Naive thymus-derived CD8-positive, alpha-beta T cell (primary cell): ENCODE results near the gene HADH. TPM values are rescaled to one million over a fixed set of nuclear protein-coding genes. Genes with fewer than 3 reads are reported as not detected.

Experiments used
- ATAC-seq, 2 donors: fragments of 150-1000 bp; cut with Tn5 transposase in 1 of 2; sonication (Bioruptor Pico), chemical (Tn5 transposase) in 1 of 2; 1 replicate in 1 of 2; 2 replicates in 1 of 2; pipeline ENCODE4 v1.10.0; 2021; ENCODE audit warnings: mild to moderate bottlenecking in 2 of 2, moderate library complexity in 2 of 2
- POLR2A ChIA-PET: fragments of 350-600 bp; sonication (Branson Sonifier 250); formaldehyde crosslinking; loops from one replicate; lab custom pipeline; 2021; ENCODE audit warnings: antibody characterized with exemption; lab: Charles Lee
- DNase-seq, 10 donors: peaks; one replicate each; pipeline versions ENCODE4 v3.0.0 to v3.0.0-alpha.2; 2020 to 2022
- H3K27ac Mint-ChIP-seq, 10 donors: one replicate each; pipeline ENCODE4 v1.8.0; 2020 to 2022; ENCODE audit warnings: mild to moderate bottlenecking in 10 of 10, mixed read lengths in 10 of 10, moderate library complexity in 4 of 10, inconsistent platforms in 1 of 10
- H3K27me3 Mint-ChIP-seq, 5 donors: one replicate each; pipeline ENCODE4 v1.8.0; 2021 to 2022; ENCODE audit warnings: mixed read lengths in 5 of 5
- H3K36me3 Mint-ChIP-seq, 3 donors: one replicate each; pipeline ENCODE4 v1.8.0; 2020 to 2022; ENCODE audit warnings: mixed read lengths in 3 of 3, mild to moderate bottlenecking in 2 of 3, inconsistent platforms in 1 of 3
- H3K4me1 Mint-ChIP-seq, 4 donors: one replicate each; pipeline ENCODE4 v1.8.0; 2021 to 2022; ENCODE audit warnings: mixed read lengths in 4 of 4
- H3K4me3 Mint-ChIP-seq, 10 donors: one replicate each; pipeline ENCODE4 v1.8.0; 2020 to 2022; ENCODE audit warnings: mild to moderate bottlenecking in 10 of 10, mixed read lengths in 10 of 10, moderate library complexity in 6 of 10, inconsistent platforms in 1 of 10
- H3K9me3 Mint-ChIP-seq, 9 donors: one replicate each; pipeline ENCODE4 v1.8.0; 2020 to 2022; ENCODE audit warnings: mixed read lengths in 9 of 9, mild to moderate bottlenecking in 3 of 9, inconsistent platforms in 1 of 9, moderate library complexity in 1 of 9
- polyA plus RNA-seq, 3 donors: library from polyadenylated mRNA; unstranded; fragments of 300-500 nt; fragmentation: Illumina TruSeq; gene quantifications; one replicate each; pipeline ENCODE4 v1.2.3, GENCODE V29; 2021
- total RNA-seq, 8 experiments: library from RNA in 2 of 8; stranded (reverse) in 2 of 8; gene quantifications; one replicate each; pipeline ENCODE4 v1.2.3 and lab custom pipeline; 2021 to 2026

The HADH gene
- total and polyA plus RNA-seq, 5 experiments from 2014 or later, result 22.5 to 42.2 (median 36.0) TPM

DNA sequence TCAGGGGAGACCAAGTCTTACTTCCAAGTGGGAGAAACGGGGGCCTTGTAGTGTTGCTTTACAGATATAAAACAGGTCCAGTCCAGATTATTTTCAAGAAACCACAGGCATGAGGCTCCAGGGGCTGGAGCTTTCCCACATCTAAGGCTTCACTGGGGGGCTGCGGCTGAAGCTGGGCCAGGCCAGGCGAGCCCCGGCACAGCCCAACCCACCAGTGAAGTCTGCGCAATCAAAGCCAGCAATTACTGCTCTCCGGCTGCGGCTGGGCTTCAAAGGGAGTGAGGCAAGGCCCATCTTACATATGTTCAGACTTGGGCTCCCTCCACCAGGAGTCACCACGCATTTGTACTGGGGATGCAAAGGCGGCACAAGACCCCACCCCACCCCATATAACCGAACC, 61.7 kb downstream of the HADH start:
- H3K27ac Mint-ChIP-seq, result peak overlapping the region; percentile 93 to 99 (median 98)
- H3K9me3 Mint-ChIP-seq, result peaks cover 0 to 2% (median 0%) of the 10 kb centered on the region in 9 donors
- peaks cover 5 to 95% (median 35%) of the 10 kb centered on the region in 3 donors for H3K36me3 Mint-ChIP-seq
- H3K4me1 Mint-ChIP-seq, result peaks cover 57 to 92% (median 86%) of the 10 kb centered on the region in 4 donors
- H3K4me3 Mint-ChIP-seq, result peak overlapping the region; percentile 26 to 90 (median 70)
- POLR2A ChIA-PET, result interaction anchor here (0.8 to 2.8 kb wide), 9 partner anchors 8 to 88 kb away, joined by 3 to 17 read pairs (median 4); no protein-coding TSS in a partner anchor
- peak in 7 of 10 donors; percentile 39 to 72 (median 42) for DNase-seq
- H3K27me3 Mint-ChIP-seq, result no peaks in the 10 kb centered on the region
- ATAC-seq, result peak; percentile 41 to 46

DNA sequence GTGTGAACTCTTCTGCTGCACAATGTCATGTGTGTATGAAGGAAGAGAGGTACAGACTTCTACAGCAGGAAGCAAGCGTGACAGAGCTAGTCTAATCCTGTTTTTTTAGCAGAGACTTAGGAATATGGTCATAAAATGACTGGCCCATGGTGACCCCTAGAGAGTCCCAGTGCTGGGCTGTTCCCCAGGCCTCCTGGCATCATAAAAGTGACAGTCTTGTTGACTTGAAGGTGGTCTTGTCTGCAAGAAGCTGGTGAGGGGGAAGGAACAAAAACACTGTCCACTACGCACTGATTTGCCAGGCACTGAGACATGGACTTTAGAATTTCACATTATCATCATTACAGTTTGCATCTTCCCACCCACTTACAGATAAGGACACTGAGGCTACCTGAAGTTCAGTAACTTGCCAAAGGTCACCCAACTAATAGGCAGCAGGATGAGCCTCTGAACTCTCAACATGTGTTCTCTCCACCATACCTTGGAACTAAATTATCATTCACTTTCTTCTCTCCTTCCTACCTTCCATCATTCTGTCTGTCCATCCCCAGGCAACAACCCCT, 63.0 kb downstream of the HADH start:
- H3K36me3 Mint-ChIP-seq, result peaks cover 0 to 95% (median 31%) of the 10 kb centered on the region in 3 donors
- H3K27me3 Mint-ChIP-seq, result no peaks in the 10 kb centered on the region
- ATAC-seq (no peak), DNase-seq (no peak)
- H3K9me3 Mint-ChIP-seq, result peaks cover 0 to 2% (median 0%) of the 10 kb centered on the region in 9 donors
- H3K27ac Mint-ChIP-seq, result peak overlapping the region; percentile 93 to 99 (median 98)
- peaks cover 57 to 96% (median 92%) of the 10 kb centered on the region in 4 donors for H3K4me1 Mint-ChIP-seq
- H3K4me3 Mint-ChIP-seq, result peak overlapping the region in 8 of 10 donors; percentile 17 to 89 (median 56)
- POLR2A ChIA-PET, result interaction anchor here (0.5 to 3.1 kb wide), 14 partner anchors 8 to 257 kb away, joined by 3 to 17 read pairs (median 4); no protein-coding TSS in a partner anchor

DNA sequence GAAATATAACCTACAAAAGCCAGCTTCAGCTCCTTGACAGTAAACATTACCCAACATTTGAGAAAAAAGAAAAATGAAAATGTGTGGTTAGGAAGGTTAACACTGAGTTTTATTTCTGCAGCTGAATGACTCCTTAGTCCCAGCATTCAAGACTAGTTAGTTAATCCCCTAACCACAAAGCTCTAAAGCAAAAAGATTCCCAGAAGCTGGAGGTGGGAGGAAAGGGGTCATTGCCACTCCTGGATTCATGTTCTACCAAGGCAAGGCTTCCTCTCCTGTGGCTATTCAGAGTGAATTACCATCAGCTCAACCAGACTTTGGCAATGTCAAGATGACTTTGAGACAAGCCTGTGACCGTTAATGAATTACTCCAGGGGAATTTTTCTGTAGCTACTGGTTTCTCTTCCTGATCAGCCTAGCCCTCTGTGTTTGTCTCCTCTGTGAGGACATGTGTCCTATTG, 63.6 kb downstream of the HADH start:
- DNase-seq, result no peak
- H3K4me3 Mint-ChIP-seq, result peak overlapping the region; percentile 5 to 89 (median 58)
- POLR2A ChIA-PET, result interaction anchor here (0.5 to 3.1 kb wide), 10 partner anchors 7 to 256 kb away, joined by 3 to 17 read pairs (median 5); no protein-coding TSS in a partner anchor
- peak overlapping the region; percentile 93 to 99 (median 98) for H3K27ac Mint-ChIP-seq
- peaks cover 0 to 2% (median 0%) of the 10 kb centered on the region in 9 donors for H3K9me3 Mint-ChIP-seq
- H3K4me1 Mint-ChIP-seq, result peaks cover 57 to 97% (median 92%) of the 10 kb centered on the region in 4 donors
- ATAC-seq, result no peak
- no peaks in the 10 kb centered on the region for H3K27me3 Mint-ChIP-seq
- peaks cover 0 to 93% (median 28%) of the 10 kb centered on the region in 3 donors for H3K36me3 Mint-ChIP-seq

DNA sequence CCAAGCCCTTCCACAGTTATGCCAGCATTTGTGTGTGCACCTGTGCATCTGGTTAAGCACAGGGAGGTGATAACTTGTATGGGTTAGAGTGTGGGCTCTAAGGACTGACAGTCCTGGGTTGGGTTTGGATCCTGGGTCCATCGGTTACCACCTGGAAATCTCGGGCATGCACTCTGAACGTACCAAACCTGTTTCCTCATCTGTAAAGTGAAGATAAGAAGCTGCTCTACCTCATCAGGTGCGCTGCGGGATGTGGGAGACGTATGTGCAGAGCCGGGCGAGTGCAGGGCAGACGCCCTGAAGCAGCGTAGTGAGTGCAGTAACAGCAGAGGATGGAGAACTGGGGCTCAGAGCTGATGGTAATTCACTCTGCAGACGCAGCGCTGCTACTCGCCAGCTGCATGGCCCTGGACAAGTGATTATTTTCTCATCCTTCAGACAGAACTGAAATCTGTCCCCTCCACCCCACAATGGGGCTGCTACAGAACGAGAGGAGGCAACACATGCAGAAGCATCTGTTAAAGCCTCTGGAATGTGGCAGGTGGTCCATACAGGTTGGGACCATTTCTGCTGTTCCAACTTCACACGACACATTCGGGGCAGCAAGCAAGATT, 64.4 kb downstream of the HADH start:
- ATAC-seq (peak; percentile 24 to 67), DNase-seq (peak in 5 of 10 donors; percentile 48 to 73 (median 54))
- no peaks in the 10 kb centered on the region for H3K27me3 Mint-ChIP-seq
- POLR2A ChIA-PET, result interaction anchor here (0.6 to 3.1 kb wide), 12 partner anchors 8 to 142 kb away, joined by 3 to 17 read pairs (median 6); no protein-coding TSS in a partner anchor
- peaks cover 57 to 97% (median 94%) of the 10 kb centered on the region in 4 donors for H3K4me1 Mint-ChIP-seq
- H3K9me3 Mint-ChIP-seq, result peaks cover 0 to 2% (median 0%) of the 10 kb centered on the region in 9 donors
- peaks cover 0 to 93% (median 22%) of the 10 kb centered on the region in 3 donors for H3K36me3 Mint-ChIP-seq
- H3K27ac Mint-ChIP-seq, result peak overlapping the region; percentile 93 to 99 (median 98)
- peak overlapping the region; percentile 16 to 89 (median 58) for H3K4me3 Mint-ChIP-seq

DNA sequence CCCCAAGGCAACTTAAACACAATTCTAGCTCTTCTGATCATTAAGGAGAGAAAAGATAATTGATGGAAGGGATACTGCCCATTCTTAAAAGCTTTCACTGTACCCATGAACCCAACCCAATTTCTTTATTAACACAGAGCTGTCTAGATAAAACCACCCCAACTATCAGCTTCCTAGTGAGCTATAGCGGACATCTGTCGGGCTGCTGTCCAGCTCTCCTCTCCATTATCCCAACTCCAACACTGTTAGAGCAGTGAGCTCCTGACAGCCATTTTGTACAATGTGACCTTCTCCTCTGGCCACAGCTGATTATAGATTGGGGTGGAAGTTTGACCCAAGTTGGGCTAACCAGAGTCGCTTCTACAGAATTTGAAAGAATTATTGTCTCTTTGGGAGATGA, 66.1 kb downstream of the HADH start:
- H3K27me3 Mint-ChIP-seq, result no peaks in the 10 kb centered on the region
- peak overlapping the region in 5 of 10 donors; percentile 5 to 39 (median 21) for H3K4me3 Mint-ChIP-seq
- peak overlapping the region; percentile 86 to 98 (median 95) for H3K27ac Mint-ChIP-seq
- POLR2A ChIA-PET, result interaction anchor here (0.6 to 3.1 kb wide), 8 partner anchors 9 to 71 kb away, joined by 3 to 16 read pairs (median 4); no protein-coding TSS in a partner anchor
- H3K36me3 Mint-ChIP-seq, result peaks cover 0 to 97% (median 30%) of the 10 kb centered on the region in 3 donors
- no peak for DNase-seq
- no peak for ATAC-seq
- peaks cover 54 to 97% (median 93%) of the 10 kb centered on the region in 4 donors for H3K4me1 Mint-ChIP-seq
- peaks cover 0 to 2% (median 0%) of the 10 kb centered on the region in 9 donors for H3K9me3 Mint-ChIP-seq

DNA sequence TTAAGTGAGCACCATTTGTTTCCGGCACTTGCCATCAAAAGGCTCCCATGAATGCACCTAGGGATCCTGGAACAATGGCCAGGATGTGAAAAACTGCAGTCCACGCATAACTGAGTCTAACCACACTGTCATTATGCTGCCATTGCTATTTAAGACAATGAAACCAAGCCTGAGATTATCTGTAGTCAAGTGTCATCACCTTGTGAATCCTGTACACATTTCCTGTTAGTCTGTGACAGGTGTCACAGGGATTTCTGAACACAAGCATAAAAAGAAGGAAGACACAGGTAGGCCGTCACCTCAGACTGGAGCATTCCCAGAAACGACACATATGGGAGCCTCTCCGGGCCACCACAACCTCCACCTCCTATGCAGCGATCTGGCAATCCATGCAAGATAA, 66.7 kb downstream of the HADH start:
- Mint-ChIP-seq H3K9me3 (peaks cover 0 to 2% (median 0%) of the 10 kb centered on the region in 9 donors), H3K27ac (peak overlapping the region; percentile 80 to 98 (median 94)), H3K36me3 (peaks cover 0 to 97% (median 27%) of the 10 kb centered on the region in 3 donors), H3K4me1 (peaks cover 51 to 96% (median 92%) of the 10 kb centered on the region in 4 donors), H3K27me3 (no peaks in the 10 kb centered on the region), H3K4me3 (peak overlapping the region in 5 of 10 donors; percentile 1 to 76 (median 13))
- POLR2A ChIA-PET, result interaction anchor here (0.6 to 2.8 kb wide), 8 partner anchors 9 to 114 kb away, joined by 3 to 19 read pairs (median 4); no protein-coding TSS in a partner anchor
- ATAC-seq (no peak), DNase-seq (no peak)

DNA sequence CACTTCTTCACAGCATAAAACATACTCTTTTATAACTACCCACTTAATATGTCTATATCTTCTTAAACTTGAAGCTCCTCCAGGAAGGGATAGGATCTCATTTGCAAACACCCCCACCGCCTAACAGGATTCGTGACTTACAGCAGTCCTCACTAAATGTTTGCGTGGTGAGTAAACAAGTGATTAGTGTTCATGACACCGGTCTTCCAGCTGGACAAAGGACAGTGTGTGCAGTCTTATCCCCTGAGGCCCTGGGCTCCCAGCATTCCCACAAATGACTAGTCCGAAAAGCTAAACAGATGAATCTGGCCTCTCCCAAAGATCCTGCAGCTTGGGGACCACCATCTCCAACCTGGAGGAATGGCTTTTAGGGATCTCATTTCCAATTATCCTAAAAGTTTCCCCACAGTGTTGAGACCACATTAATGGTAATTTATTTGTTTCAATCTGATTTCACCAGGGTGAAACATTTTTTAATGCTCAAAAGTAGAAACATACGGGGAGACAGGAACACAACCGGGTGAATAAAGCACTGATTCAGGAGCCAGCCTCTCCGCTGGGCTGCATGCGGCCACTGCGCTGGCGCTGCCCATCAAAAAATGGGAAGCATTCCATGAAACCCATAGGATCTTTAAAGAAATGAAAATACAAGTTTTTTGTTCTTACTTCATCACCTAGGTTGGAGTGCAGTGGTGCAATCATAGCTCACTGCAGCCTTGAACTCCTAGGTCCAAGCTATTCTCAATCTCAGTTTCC, 69.2 kb downstream of the HADH start:
- H3K36me3 Mint-ChIP-seq, result peaks cover 11 to 94% (median 34%) of the 10 kb centered on the region in 3 donors
- no peaks in the 10 kb centered on the region for H3K9me3 Mint-ChIP-seq
- ATAC-seq (no peak), DNase-seq (no peak)
- H3K27ac Mint-ChIP-seq, result peak overlapping the region; percentile 80 to 95 (median 88)
- H3K27me3 Mint-ChIP-seq, result no peaks in the 10 kb centered on the region
- POLR2A ChIA-PET, result interaction anchor here (1.0 to 2.3 kb wide), 11 partner anchors 8 to 60 kb away, joined by 3 to 19 read pairs (median 5); no protein-coding TSS in a partner anchor
- peaks cover 48 to 90% (median 88%) of the 10 kb centered on the region in 4 donors for H3K4me1 Mint-ChIP-seq
- peak overlapping the region in 7 of 10 donors; percentile 18 to 58 (median 35) for H3K4me3 Mint-ChIP-seq

DNA sequence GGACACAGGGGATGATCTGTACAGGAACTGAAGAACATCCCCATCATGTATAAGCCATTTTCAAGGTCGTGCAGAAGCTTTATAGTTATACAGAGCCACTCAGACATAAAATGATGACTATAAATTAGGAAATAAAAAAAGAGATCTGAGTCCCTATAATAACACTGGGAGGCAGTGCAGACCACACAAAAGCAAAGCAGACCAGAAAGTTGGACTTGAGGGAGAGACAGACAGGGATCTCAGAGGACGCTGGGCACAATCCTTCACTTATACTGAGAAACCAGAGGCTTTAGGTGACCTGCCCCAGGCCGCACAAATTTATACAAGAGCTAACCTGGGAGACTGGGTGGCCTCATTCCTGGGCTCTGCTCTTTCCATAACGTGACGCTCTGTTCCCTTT, 70.5 kb downstream of the HADH start:
- Mint-ChIP-seq H3K36me3 (peaks cover 11 to 95% (median 37%) of the 10 kb centered on the region in 3 donors), H3K4me3 (peak overlapping the region in 4 of 10 donors; percentile 4 to 42 (median 30)), H3K4me1 (peaks cover 49 to 90% (median 87%) of the 10 kb centered on the region in 4 donors), H3K27me3 (peaks cover 0 to 2% (median 0%) of the 10 kb centered on the region in 5 donors), H3K9me3 (no peaks in the 10 kb centered on the region), H3K27ac (peak overlapping the region; percentile 78 to 95 (median 90))
- POLR2A ChIA-PET, result interaction anchor here (0.7 to 2.8 kb wide), 10 partner anchors 8 to 109 kb away, joined by 3 to 22 read pairs (median 4); partner anchors contain the start of gene LEF1
- ATAC-seq, result peak in 1 of 2 donors; percentile 11
- no peak for DNase-seq

DNA sequence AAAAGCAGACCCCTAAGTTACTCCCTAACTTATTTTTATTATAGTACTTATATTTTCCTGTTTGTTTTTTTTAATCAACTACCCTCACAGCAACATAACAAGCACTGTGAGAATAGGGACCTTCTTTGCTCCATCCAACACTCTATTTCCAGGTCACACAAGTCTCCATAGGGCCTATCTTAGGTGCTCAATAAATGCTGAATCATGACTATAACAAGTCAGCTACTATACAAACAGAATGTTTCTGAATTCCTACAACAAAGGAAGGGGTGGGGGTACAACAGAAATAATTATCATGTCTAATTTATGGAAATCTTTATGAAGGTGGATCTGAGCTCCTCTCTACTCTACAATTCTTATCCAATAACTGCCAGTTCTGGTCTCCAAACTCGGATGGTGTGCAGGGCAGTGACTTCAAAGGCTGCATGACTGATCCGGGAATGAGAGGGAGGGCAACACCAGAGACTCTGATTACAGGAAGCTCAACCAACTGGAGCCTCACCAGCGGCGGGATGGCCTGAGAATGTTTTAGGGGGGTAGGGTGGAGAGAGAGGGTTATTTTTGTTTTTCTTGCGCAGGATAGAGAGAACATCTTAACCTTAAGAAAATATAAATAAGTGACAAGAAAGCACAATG, 71.1 kb downstream of the HADH start:
- POLR2A ChIA-PET, result interaction anchor here (0.7 to 2.8 kb wide), 10 partner anchors 8 to 108 kb away, joined by 3 to 22 read pairs (median 4); partner anchors contain the start of gene LEF1
- no peaks in the 10 kb centered on the region for H3K9me3 Mint-ChIP-seq
- peak overlapping the region in 6 of 10 donors; percentile 0 to 51 (median 16) for H3K4me3 Mint-ChIP-seq
- ATAC-seq (no peak), DNase-seq (no peak)
- peaks cover 46 to 87% (median 84%) of the 10 kb centered on the region in 4 donors for H3K4me1 Mint-ChIP-seq
- peaks cover 11 to 92% (median 37%) of the 10 kb centered on the region in 3 donors for H3K36me3 Mint-ChIP-seq
- peak overlapping the region; percentile 78 to 95 (median 90) for H3K27ac Mint-ChIP-seq
- H3K27me3 Mint-ChIP-seq, result peaks cover 0 to 2% (median 0%) of the 10 kb centered on the region in 5 donors

DNA sequence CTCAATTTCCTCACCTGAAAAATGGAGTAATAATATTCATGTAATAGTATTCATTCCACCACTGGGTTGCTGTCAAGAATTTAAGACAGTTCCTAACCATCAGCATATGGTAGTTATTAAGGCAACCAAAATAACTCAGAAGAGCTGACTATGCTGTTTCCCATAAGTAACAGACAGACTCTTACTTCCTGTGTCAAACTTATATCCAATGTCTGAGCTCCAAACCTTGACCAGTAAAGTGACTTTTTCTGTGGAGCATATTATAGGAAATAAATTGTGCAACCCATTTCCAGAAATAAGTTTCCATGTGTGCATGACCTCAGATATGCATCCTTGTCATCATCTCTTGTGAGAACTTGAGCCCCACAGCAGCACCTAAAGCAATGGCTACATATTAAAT, 78.8 kb downstream of the HADH start:
- ATAC-seq, result no peak
- Mint-ChIP-seq H3K4me1 (peaks cover 34 to 80% (median 77%) of the 10 kb centered on the region in 4 donors), H3K36me3 (peaks cover 0 to 94% (median 39%) of the 10 kb centered on the region in 3 donors), H3K9me3 (no peaks in the 10 kb centered on the region), H3K4me3 (no peak overlapping the region), H3K27me3 (peaks cover 0 to 2% (median 0%) of the 10 kb centered on the region in 5 donors), H3K27ac (peak overlapping the region in 9 of 10 donors; percentile 65 to 96 (median 88))
- no peak for DNase-seq
- POLR2A ChIA-PET, result interaction anchor here (1.3 to 2.8 kb wide), 7 partner anchors 9 to 100 kb away, joined by 4 to 19 read pairs (median 6); partner anchors contain the start of gene LEF1

DNA sequence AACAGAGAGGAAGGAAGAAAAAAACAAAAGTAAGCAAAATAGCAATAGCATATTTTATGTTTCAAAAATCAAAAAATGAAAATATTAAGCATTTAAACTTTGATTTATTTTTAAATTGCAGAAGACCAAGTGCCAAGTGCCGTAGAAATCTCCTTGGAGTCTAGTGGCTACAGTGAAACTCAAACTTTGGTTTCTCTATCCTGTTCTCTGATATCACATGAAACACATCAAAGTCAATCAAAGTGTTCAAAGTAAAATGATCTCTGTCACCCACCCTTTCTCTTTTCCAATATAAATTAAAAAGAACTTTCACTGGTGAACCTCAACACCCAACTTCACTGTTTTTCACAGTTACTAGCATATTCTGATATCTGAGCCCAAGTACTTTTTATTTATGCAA, 81.1 kb downstream of the HADH start:
- Mint-ChIP-seq H3K9me3 (no peaks in the 10 kb centered on the region), H3K27me3 (no peaks in the 10 kb centered on the region), H3K4me1 (peaks cover 40 to 85% (median 82%) of the 10 kb centered on the region in 4 donors), H3K4me3 (peak overlapping the region; percentile 40 to 81 (median 70)), H3K36me3 (peaks cover 5 to 95% (median 47%) of the 10 kb centered on the region in 3 donors), H3K27ac (peak overlapping the region; percentile 87 to 99 (median 97))
- peak in 2 of 10 donors; percentile 56 to 58 for DNase-seq
- POLR2A ChIA-PET, result interaction anchor here (0.7 to 3.0 kb wide), 4 partner anchors 9 to 457 kb away, joined by 3 to 22 read pairs (median 6); no protein-coding TSS in a partner anchor
- ATAC-seq, result peak in 1 of 2 donors; percentile 30
